Astrocyte of the cerebellum (primary cell): ENCODE results near the gene PRELP.

ENCODE experiments used
- DNase-seq: peaks from one replicate; pipeline ENCODE4 v3.0.0-alpha.2; 2011; ENCODE audit warnings: low read depth
- H3K4me3 ChIP-seq: 2 replicates; pipeline ENCODE4 v1.5.1; 2011; ENCODE audit warnings: mild to moderate bottlenecking, low read depth, low read length, moderate library complexity
- in situ Hi-C: cut with HindIII; loops from 2 replicates; pipeline ENCODE4 v1.10.0; 2017; ENCODE audit warnings: low sequenced_read_pairs
- TF ChIP-seq, protein P1 (sequence below): IDR thresholded peaks from 2 replicates; pipeline ENCODE4 v1.5.1; 2012; ENCODE audit warnings: low read length, low read depth, moderate library complexity, mild to moderate bottlenecking; ENCODE audit errors: missing control alignments

PRELP gene

GRCh38 chr1:203536575-203536974 is 61.0 kb downstream of the PRELP start:
- TF ChIP-seq, protein P1, sequence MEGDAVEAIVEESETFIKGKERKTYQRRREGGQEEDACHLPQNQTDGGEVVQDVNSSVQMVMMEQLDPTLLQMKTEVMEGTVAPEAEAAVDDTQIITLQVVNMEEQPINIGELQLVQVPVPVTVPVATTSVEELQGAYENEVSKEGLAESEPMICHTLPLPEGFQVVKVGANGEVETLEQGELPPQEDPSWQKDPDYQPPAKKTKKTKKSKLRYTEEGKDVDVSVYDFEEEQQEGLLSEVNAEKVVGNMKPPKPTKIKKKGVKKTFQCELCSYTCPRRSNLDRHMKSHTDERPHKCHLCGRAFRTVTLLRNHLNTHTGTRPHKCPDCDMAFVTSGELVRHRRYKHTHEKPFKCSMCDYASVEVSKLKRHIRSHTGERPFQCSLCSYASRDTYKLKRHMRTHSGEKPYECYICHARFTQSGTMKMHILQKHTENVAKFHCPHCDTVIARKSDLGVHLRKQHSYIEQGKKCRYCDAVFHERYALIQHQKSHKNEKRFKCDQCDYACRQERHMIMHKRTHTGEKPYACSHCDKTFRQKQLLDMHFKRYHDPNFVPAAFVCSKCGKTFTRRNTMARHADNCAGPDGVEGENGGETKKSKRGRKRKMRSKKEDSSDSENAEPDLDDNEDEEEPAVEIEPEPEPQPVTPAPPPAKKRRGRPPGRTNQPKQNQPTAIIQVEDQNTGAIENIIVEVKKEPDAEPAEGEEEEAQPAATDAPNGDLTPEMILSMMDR: no peak
- no peak for DNase-seq
- no peak overlapping the region for H3K4me3 ChIP-seq
- in situ Hi-C loops: no loop called here

DNA sequence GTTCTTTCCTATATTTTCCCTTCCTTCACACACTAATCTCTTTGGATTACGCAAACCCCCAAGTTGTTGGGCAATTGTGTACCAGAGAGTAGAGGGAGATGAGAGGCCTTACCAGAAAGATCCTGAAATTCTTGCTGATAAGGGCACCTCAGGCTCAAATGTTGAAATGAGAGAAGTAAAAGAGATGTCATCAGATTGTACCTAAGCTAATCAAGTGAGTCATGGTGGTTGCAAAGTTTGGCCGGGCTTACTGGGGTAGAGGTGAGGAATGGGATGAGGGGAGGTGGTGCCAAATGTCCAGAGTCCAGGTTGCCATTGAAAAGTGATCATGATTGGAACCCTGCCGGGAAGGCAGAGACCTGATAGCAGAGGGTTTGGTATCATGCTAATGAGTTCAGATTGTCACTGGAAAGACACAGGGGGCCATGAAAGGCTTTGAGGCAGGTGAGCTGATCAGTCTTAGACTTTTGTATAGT is 61.4 kb downstream of the PRELP start:
- no peak overlapping the region for H3K4me3 ChIP-seq
- in situ Hi-C loops: no loop called here
- DNase-seq: no peak
- TF ChIP-seq, protein P1: no peak

DNA sequence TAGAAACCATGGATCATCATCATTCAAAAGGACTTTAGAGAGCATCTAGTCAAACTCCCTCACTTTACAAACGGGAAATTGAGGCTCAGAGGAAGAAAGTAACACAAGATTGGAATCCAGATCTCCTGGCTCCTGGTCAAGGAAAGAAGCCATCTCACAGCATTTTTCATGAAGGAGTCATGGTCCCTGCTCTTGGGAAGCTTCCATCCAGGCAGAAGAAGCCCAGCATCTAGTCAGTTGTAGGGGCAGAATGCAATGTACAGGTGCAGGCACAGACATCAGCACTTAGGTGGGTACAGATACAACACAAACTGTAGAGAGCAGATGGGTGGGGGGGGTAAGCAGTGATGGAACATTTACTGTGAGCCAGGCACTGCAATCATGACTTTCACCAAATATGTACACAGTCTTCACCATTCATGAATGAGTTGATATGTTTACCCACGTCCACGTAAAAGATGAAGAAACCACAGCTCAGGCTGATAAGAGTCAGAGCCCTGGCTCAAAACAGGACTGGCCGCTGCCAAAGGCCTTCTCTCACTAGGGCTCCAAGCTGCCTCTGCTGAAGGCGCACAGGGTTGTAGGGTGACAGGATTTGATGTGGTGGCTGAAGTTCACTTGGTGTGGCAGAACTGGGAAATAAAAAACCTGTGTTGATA is 62.3 kb downstream of the PRELP start:
- TF ChIP-seq, protein P1: no peak
- no peak for DNase-seq
- H3K4me3 ChIP-seq: no peak overlapping the region
- in situ Hi-C loops: no loop called here

- no peak for DNase-seq
- H3K4me3 ChIP-seq: no peak overlapping the region
- in situ Hi-C loops: no loop called here
- TF ChIP-seq, protein P1: no peak
Observed at GRCh38 chr1:203538726-203539125, 63.1 kb downstream of the PRELP start.

GRCh38 chr1:203539831-203540546 is 64.4 kb downstream of the PRELP start:
- in situ Hi-C loops: no loop called here
- H3K4me3 ChIP-seq: no peak overlapping the region
- DNase-seq: no peak
- TF ChIP-seq, protein P1: no peak
